GM12891 (cell line): ENCODE data around the gene FZR1.

Source experiments
- DNase-seq: peaks from one replicate; pipeline ENCODE4 v3.0.0; 2011; ENCODE audit warnings: low spot score; ENCODE audit not compliant: insufficient read length
- FAIRE-seq: peaks from 2 replicates; lab custom pipeline; 2011; peaks lifted over from hg19 to GRCh38; lab: Jason Lieb, UNC
- PAX5 ChIP-seq: IDR thresholded peaks from 2 replicates; pipeline ENCODE4 v1.6.1; 2011; ENCODE audit warnings: low read length, moderate library complexity, mild to moderate bottlenecking; ENCODE audit not compliant: insufficient read depth, severe bottlenecking
- POLR2A ChIP-seq: IDR thresholded peaks from 2 replicates; pipeline ENCODE4 v1.6.1; 2011; ENCODE audit warnings: low read depth, low read length, control low read depth
- POLR2AphosphoS5 ChIP-seq: IDR thresholded peaks from 2 replicates; pipeline ENCODE4 v1.6.1; 2011; ENCODE audit warnings: low read depth, low read length, control low read depth
- POU2F2 ChIP-seq: IDR thresholded peaks from 2 replicates; pipeline ENCODE4 v1.6.1; 2011; ENCODE audit warnings: low read depth, mild to moderate bottlenecking, control low read depth, low read length, moderate library complexity
- SPI1 ChIP-seq: IDR thresholded peaks from 2 replicates; pipeline ENCODE4 v1.6.1; 2011; ENCODE audit warnings: low read depth, low read length, control low read depth
- TAF1 ChIP-seq: IDR thresholded peaks from 2 replicates; pipeline ENCODE4 v1.6.1; 2011; ENCODE audit warnings: low read depth, low read length, control low read depth

The FZR1 gene

DNA sequence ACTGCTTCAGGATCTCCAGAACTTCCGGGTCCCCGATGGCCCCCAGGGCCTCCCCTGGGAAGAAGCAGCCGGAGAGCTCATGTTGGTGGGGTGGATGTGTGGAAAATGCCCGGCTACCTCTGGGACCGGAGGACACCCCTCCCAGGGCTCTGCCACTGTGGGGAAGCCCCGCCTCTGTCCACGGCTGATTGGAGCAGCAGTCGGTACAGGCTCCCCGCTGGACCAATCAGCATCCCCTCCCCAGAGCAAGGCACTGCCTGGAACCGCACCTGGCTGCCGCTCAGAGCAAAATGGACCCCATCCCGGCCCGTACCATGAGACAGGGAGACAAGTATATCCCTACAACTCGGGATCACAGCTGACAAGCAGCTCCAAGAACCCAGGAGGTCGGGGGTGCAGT lies 12.1 kb upstream of the FZR1 start:
- DNase-seq = peak; percentile 84
- TF ChIP-seq SPI1 = no peak
- no peak for TF ChIP-seq POLR2AphosphoS5
- no peak for TF ChIP-seq POLR2A
- no peak for TF ChIP-seq TAF1
- no peak for TF ChIP-seq POU2F2
- no peak for TF ChIP-seq PAX5
- FAIRE-seq = no peak

- FAIRE-seq (peak; percentile 61), DNase-seq (no peak)
- TF ChIP-seq POLR2AphosphoS5 (no peak), POU2F2 (no peak), SPI1 (no peak), POLR2A (no peak), TAF1 (no peak), PAX5 (no peak)
Measured at GRCh38 chr19:3494559-3494958, 11.6 kb upstream of the FZR1 start.

- DNase-seq (no peak), FAIRE-seq (no peak)
- TF ChIP-seq PAX5 = no peak
- TF ChIP-seq POLR2A = no peak
- no peak for TF ChIP-seq TAF1
- TF ChIP-seq SPI1 = no peak
- TF ChIP-seq POLR2AphosphoS5 = no peak
Measured at GRCh38 chr19:3496392-3497273, 9.5 kb upstream of the FZR1 start.

DNA sequence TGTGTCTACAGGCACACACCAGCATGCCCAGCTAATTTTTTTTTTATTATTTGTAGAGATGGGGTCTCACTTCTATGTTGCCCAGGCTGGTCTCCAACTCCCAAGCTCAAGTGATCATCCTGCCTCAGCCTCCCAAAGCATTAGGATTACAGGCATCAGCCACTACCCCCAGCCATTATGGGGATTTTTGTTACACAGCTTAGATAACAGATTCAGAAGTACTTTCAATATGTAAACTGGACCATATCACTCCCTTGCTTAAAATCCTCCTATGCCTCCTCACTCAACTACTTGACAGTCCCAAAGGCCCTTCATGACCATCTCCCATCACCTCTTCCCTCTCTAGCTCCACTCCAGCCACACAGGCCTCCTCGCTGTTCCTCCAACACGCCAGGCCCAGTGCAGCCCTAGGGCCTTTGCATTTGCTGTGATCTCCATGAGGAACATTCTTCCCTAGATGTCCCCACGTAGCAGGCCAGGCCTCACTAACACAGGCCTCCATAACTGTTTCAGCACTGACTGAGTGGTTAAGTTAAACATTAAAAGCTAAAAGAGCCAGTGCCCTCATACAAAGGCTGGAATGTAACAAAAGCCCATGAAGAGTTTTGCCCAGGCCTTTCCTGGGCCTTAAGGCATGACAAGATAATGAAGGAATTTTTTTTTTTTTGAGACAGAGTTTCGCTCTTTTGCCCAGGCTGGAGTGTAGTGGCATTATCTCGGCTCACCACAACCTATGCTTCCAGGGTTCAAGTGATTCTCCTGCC lies 8.2 kb upstream of the FZR1 start:
- no peak for DNase-seq
- TF ChIP-seq PAX5 (no peak), TAF1 (no peak), SPI1 (no peak), POLR2A (no peak), POLR2AphosphoS5 (no peak), POU2F2 (no peak)
- FAIRE-seq = no peak

- TF ChIP-seq POLR2AphosphoS5 (no peak), PAX5 (no peak), POLR2A (no peak), POU2F2 (no peak), SPI1 (no peak), TAF1 (no peak)
- no peak for DNase-seq
- peak; percentile 38 for FAIRE-seq
Measured at GRCh38 chr19:3499738-3500428, 6.2 kb upstream of the FZR1 start.

GRCh38 chr19:3500429-3501101 lies 5.5 kb upstream of the FZR1 start, which contains the start of gene DOHH:
Gene DOHH (minus strand): TSS chr19:3500674. CDS start chr19:3496814, 3,860 bp downstream.
- DNase-seq (peak; percentile 95), FAIRE-seq (peak; percentile 99)
- TF ChIP-seq TAF1 (peak; percentile 98), POLR2AphosphoS5 (peak; percentile 83), SPI1 (no peak), PAX5 (peak; percentile 40), POU2F2 (peak; percentile 87), POLR2A (peak; percentile 92)

- DNase-seq = no peak
- no peak for FAIRE-seq
- TF ChIP-seq TAF1 (no peak), PAX5 (no peak), SPI1 (no peak), POU2F2 (no peak), POLR2AphosphoS5 (no peak), POLR2A (no peak)
Measured at GRCh38 chr19:3501780-3502179, 4.3 kb upstream of the FZR1 start.

DNA sequence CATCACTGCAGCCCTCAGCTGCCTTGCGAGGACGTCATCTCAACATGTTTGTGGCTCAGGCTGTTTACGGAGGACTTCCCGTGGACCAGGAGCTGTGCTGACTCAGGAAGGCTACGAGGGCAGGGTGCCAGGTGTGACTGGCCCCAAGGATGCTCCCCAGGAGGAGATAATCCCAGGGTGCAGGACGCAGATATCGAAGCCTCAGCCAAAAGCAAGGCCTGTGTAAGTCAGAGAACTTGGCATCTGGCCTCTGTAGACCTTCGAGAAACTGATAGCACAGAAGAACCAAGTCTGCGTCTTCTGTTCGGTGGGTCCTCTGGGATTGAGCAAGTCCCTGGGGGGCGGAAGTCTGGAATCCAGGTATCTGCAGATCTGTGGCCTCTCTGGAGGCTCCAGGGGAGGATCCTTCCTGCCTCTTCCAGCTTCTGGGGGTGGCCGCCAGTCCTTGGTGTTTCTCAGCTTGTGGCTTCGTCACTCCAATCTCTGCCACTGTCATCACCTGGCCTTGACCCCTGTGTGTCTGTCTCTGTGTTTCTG lies 3.0 kb upstream of the FZR1 start:
- TF ChIP-seq PAX5 (no peak), POLR2AphosphoS5 (no peak), TAF1 (no peak), SPI1 (no peak), POU2F2 (no peak), POLR2A (no peak)
- no peak for DNase-seq
- FAIRE-seq = no peak
